GM12878 (cell line): ENCODE results near the gene FLAD1. TPM values are rescaled to one million over a fixed set of nuclear protein-coding genes. Genes with fewer than 3 reads are reported as not detected.

Experiments used
- ATAC-seq: fragments of 200-7000 bp; cut with Tn5 transposase; 3 replicates; pipeline ENCODE4 v1.9.1; 2020; ENCODE audit warnings: mild to moderate bottlenecking, moderate library complexity
- BruUV-seq: library from RNA; stranded (reverse); fragments of 400-500 nt; replicated peaks from 2 replicates; lab custom pipeline; 2021; lab: Mats Ljungman, UMichigan
- CTCF ChIA-PET: fragments of 300-600 bp; sonication (Branson Sonifier 250); formaldehyde crosslinking; extraction: SDS; loops from one replicate; lab custom pipeline; 2021; ENCODE audit warnings: inconsistent platforms; lab: Yijun Ruan, JAX
- POLR2A ChIA-PET: fragments of 350-600 bp; formaldehyde crosslinking; extraction: SDS; loops from one replicate; lab custom pipeline; 2021; ENCODE audit warnings: inconsistent platforms; lab: Charles Lee
- RAD21 ChIA-PET: fragments of 300-600 bp; sonication (Branson Sonifier 250); formaldehyde crosslinking; loops from one replicate; lab custom pipeline; 2023; ENCODE audit warnings: antibody characterized with exemption; ENCODE audit not compliant: unreplicated experiment; lab: Charles Lee
- SMC1A ChIA-PET: fragments of 300-600 bp; sonication (Branson Sonifier 250); formaldehyde crosslinking; loops from one replicate; lab custom pipeline; 2023; ENCODE audit not compliant: unreplicated experiment, uncharacterized antibody; lab: Charles Lee
- DNase-seq: peaks from one replicate; pipeline ENCODE4 v3.0.0-alpha.2; 2011; ENCODE audit warnings: low read depth, low spot score
- FAIRE-seq: peaks from 3 replicates; lab custom pipeline; 2011; peaks lifted over from hg19 to GRCh38; lab: Jason Lieb, UNC
- H2AFZ ChIP-seq: 2 replicates; pipeline ENCODE4 v1.6.0; 2011; ENCODE audit warnings: low read depth, low read length, control low read depth; ENCODE audit not compliant: control insufficient read depth
- H3K27ac ChIP-seq: 2 replicates; pipeline ENCODE4 v1.5.1; 2011; ENCODE audit warnings: control low read depth; ENCODE audit not compliant: control insufficient read depth, insufficient read depth
- H3K27me3 ChIP-seq, 2 experiments: replicated peaks in 1 of 2; 2 replicates each; pipeline versions ENCODE4 v1.6.0 to v1.6.1; 2011; ENCODE audit warnings: low read length in 1 of 2; ENCODE audit not compliant: control insufficient read depth in 2 of 2, insufficient read depth in 2 of 2
- H3K36me3 ChIP-seq, 2 experiments: 2 replicates each; pipeline ENCODE4 v1.5.1; 2011; ENCODE audit warnings: low read length in 1 of 2; ENCODE audit not compliant: control insufficient read depth in 2 of 2, insufficient read depth in 2 of 2
- H3K4me1 ChIP-seq: 2 replicates; pipeline ENCODE4 v1.6.1; 2011; ENCODE audit warnings: mild to moderate bottlenecking, low read length, moderate library complexity, mixed read lengths; ENCODE audit not compliant: control insufficient read depth, insufficient read depth
- H3K4me2 ChIP-seq: 2 replicates; pipeline ENCODE4 v1.6.0; 2011; ENCODE audit warnings: control low read depth; ENCODE audit not compliant: control insufficient read depth, insufficient read depth
- H3K4me3 ChIP-seq: fragments of 200-600 bp; sonication (generic); 2 replicates; pipeline ENCODE4 v1.5.1; 2016
- H3K79me2 ChIP-seq: 2 replicates; pipeline ENCODE4 v1.6.0; 2011; ENCODE audit warnings: low read length; ENCODE audit not compliant: control insufficient read depth, insufficient read depth
- H3K9ac ChIP-seq: 2 replicates; pipeline ENCODE4 v1.8.0; 2011; ENCODE audit warnings: low read length, control low read depth, mixed read lengths; ENCODE audit not compliant: control insufficient read depth, insufficient read depth
- H3K9me3 ChIP-seq: replicated peaks from 3 replicates; pipeline ENCODE4 v1.5.1; 2011; ENCODE audit warnings: mild to moderate bottlenecking, low read length; ENCODE audit not compliant: control insufficient read depth, insufficient read depth
- H4K20me1 ChIP-seq: 2 replicates; pipeline ENCODE4 v1.6.0; 2011; ENCODE audit not compliant: control insufficient read depth, insufficient read depth
- E4F1 ChIP-seq: fragments of 450-650 bp; IDR thresholded peaks from 2 replicates; pipeline ENCODE4 v1.6.1; 2018; ENCODE audit warnings: borderline replicate concordance, mild to moderate bottlenecking; ENCODE audit not compliant: partially characterized antibody
- EGR1 ChIP-seq, 2 experiments: IDR thresholded peaks; 1 replicate in 1 of 2; 2 replicates in 1 of 2; pipeline ENCODE4 v1.6.1; 2011 to 2012; ENCODE audit warnings: low read depth in 2 of 2, low read length in 2 of 2, borderline replicate concordance in 1 of 2, mild to moderate bottlenecking in 1 of 2, moderate library complexity in 1 of 2
- FOS ChIP-seq: IDR thresholded peaks from 3 replicates; pipeline ENCODE4 v1.6.1; 2011; ENCODE audit warnings: borderline replicate concordance; ENCODE audit not compliant: insufficient read length; ENCODE audit errors: extremely low read depth
- FOXM1 ChIP-seq: IDR thresholded peaks from 2 replicates; pipeline ENCODE4 v1.6.1; 2012; ENCODE audit warnings: low read depth, mild to moderate bottlenecking, inconsistent platforms, low read length, moderate library complexity
- HDGF ChIP-seq: fragments of 450-650 bp; IDR thresholded peaks from 2 replicates; pipeline ENCODE4 v1.6.1; 2016; ENCODE audit warnings: antibody characterized with exemption
- MLLT1 ChIP-seq: fragments of 450-650 bp; IDR thresholded peaks from 2 replicates; pipeline ENCODE4 v1.6.1; 2016; ENCODE audit warnings: mild to moderate bottlenecking
- MTA3 ChIP-seq: IDR thresholded peaks from 2 replicates; pipeline ENCODE4 v1.6.1; 2012; ENCODE audit warnings: low read length, inconsistent platforms, borderline replicate concordance
- POLR2A ChIP-seq: IDR thresholded peaks from 2 replicates; pipeline ENCODE4 v1.6.1; 2011; ENCODE audit warnings: low read depth, mild to moderate bottlenecking, low read length
- POU2F2 ChIP-seq: IDR thresholded peaks from 3 replicates; pipeline ENCODE4 v1.6.1; 2011; ENCODE audit warnings: low read depth, mild to moderate bottlenecking, low read length, borderline replicate concordance
- RFX5 ChIP-seq: IDR thresholded peaks from 2 replicates; pipeline ENCODE4 v1.6.1; 2011; ENCODE audit warnings: low read depth, low read length, improper control_type of control experiment
- SPI1 ChIP-seq: IDR thresholded peaks from 2 replicates; pipeline ENCODE4 v1.6.1; 2011; ENCODE audit warnings: low read depth, mild to moderate bottlenecking, low read length, moderate library complexity, borderline replicate concordance; ENCODE audit not compliant: insufficient read depth
- SRF ChIP-seq, 2 experiments: IDR thresholded peaks; 2 replicates each; pipeline ENCODE4 v1.6.1; 2011; ENCODE audit warnings: low read depth in 2 of 2, low read length in 2 of 2, mild to moderate bottlenecking in 1 of 2, moderate library complexity in 1 of 2
- YBX1 ChIP-seq: fragments of 450-650 bp; IDR thresholded peaks from 2 replicates; pipeline ENCODE4 v1.6.1; 2016; ENCODE audit warnings: antibody characterized with exemption
- WGBS: methylation state at CpG from one replicate; pipeline ENCODE4 v1.1.6; 2016; ENCODE audit warnings: low lambda C conversion rate; ENCODE audit not compliant: insufficient replicate concordance, insufficient coverage; ENCODE audit errors: missing lambda C conversion rate; 5-methylcytosine and 5-hydroxymethylcytosine counted together
- in situ Hi-C: fragments of 300-500 bp; cut with MboI; formaldehyde crosslinking; loops from 9 replicates; pipeline ENCODE4 v1.14.3; 2018; ENCODE audit warnings: mixed read lengths
- intact Hi-C: fragments of 100-400 bp; cut with micrococcal nuclease; formaldehyde crosslinking; loops from one replicate; pipeline ENCODE4 v1.14.2; 2022; ENCODE audit not compliant: unreplicated experiment
- polyA plus RNA-seq, 11 experiments: library from polyadenylated mRNA; depleted of rRNA in 4 of 11; unstranded in 6 of 11; stranded (reverse) in 5 of 11; fragments of >200 nt; fragmentation: Nextera tagmentation in 4 of 11; fragmentation: Illumina TruSeq in 1 of 11; extraction: Ambion mirVana in 4 of 11; extraction: Trizol in 1 of 11; gene quantifications; 1 replicate in 1 of 11; 2 replicates in 10 of 11; pipeline versions ENCODE4 v1.2.1 to v1.2.3, GENCODE V29; 2011 to 2016; ENCODE audit warnings: inconsistent platforms in 2 of 11, missing spikeins in 2 of 11, low read depth in 1 of 11
- total RNA-seq, 4 experiments: library from RNA; depleted of rRNA in 3 of 4; stranded (reverse); fragments of >200 nt in 3 of 4; fragmentation: Illumina TruSeq in 1 of 4; extraction: Trizol in 1 of 4; gene quantifications; 2 replicates each; pipeline versions ENCODE4 v1.2.1 to v1.2.3, GENCODE V29; 2013 to 2021
- TF ChIP-seq, protein P1 (sequence below): IDR thresholded peaks from 2 replicates; pipeline ENCODE4 v1.6.1; 2012; ENCODE audit warnings: low read depth, low read length, improper control_type of control experiment
- TF ChIP-seq, protein P2 (sequence below): IDR thresholded peaks from 2 replicates; pipeline ENCODE4 v1.6.1; 2012; ENCODE audit warnings: mild to moderate bottlenecking, low read depth, low read length

FLAD1 gene
- total and polyA plus RNA-seq, 10 of the 15 experiments (the other 5 are each of a cell fraction or from before 2014, with no cell fraction given) = 22.9 to 93.4 (median 56.6) TPM

DNA sequence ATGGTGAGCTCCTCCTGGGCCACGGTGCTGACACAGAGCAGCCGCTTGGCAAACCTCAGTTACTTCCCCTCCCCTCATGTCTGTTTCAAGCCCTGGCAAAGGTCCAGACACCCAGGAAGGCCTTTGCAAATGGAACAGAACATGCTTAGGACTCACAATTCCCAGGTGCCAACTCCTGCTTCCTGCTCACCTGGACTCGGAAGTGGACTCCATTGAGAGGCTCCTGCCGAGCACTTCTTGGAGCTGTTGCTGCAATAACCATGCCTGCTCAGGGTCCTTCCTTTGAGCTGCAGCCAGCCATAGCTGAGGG is 39.7 kb downstream of the FLAD1 start (continued):
- TF ChIP-seq MLLT1 = no peak

DNA sequence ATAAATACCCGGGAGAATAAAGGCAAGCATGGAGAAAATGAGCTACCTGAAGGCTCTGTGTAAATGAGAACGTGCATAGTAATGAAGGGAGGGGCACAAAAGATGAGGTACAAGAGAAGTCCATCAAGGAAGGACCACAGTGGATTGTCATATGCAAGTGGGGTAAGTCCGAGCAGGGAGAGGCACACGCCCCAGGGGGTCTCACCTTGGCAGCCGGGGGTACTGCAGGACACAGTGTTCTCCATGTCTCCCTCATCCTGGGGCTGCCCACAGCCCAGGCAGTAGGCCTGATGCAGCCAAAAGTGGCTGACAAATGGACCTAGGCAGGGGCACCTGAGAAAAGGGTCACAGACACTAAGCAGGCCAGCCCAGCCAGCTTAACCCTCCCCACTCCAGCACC is 40.5 kb downstream of the FLAD1 start:
- no peak for FAIRE-seq
- Histone ChIP-seq H2AFZ (no peak overlapping the region), H3K9ac (no peak overlapping the region), H3K4me1 (no peaks in the 10 kb centered on the region), H3K4me3 (no peak overlapping the region), H3K27ac (no peak overlapping the region), H3K9me3 (no peaks in the 10 kb centered on the region), H3K36me3 (no peaks in the 10 kb centered on the region), H3K4me2 (no peak overlapping the region), H4K20me1 (no peaks in the 10 kb centered on the region), H3K27me3 (no peaks in the 10 kb centered on the region; a peak in 1 of 4 replicates), H3K79me2 (no peaks in the 10 kb centered on the region)
- BruUV-seq = no TSS peak
- in situ Hi-C loops (no loop called here), intact Hi-C loops (no loop called here)
- ChIA-PET POLR2A (no interaction called here), SMC1A (no interaction called here), CTCF (interaction anchor here (1.2 to 2.8 kb wide), 3 partner anchors 26 to 170 kb away, joined by 3 to 9 read pairs (median 3); partner anchors contain the start of gene ADAM15), RAD21 (interaction anchor here (1.6 kb wide), 1 partner anchor 20 kb away, joined by 5 read pairs; no protein-coding TSS in a partner anchor)
- WGBS = 10% methylated on average over 5 of the region's 5 CpGs
- no peak for DNase-seq
- no peak; the same call in 2 of the 3 replicates for ATAC-seq
- TF ChIP-seq POU2F2 (no peak), EGR1 (IDR thresholded peaks at IDR 0.05; ENCODE audit: borderline replicate concordance in 1 of 2, low read depth in 2 of 2, low read length in 2 of 2) (no peak), SRF (IDR thresholded peaks at IDR 0.05; ENCODE audit: low read depth in 2 of 2, low read length in 2 of 2) (no peak), HDGF (no peak), E4F1 (no peak), FOXM1 (no peak), POLR2A (no peak), MTA3 (no peak), FOS (no peak), SPI1 (no peak), RFX5 (no peak), YBX1 (no peak)
- TF ChIP-seq, protein P1, sequence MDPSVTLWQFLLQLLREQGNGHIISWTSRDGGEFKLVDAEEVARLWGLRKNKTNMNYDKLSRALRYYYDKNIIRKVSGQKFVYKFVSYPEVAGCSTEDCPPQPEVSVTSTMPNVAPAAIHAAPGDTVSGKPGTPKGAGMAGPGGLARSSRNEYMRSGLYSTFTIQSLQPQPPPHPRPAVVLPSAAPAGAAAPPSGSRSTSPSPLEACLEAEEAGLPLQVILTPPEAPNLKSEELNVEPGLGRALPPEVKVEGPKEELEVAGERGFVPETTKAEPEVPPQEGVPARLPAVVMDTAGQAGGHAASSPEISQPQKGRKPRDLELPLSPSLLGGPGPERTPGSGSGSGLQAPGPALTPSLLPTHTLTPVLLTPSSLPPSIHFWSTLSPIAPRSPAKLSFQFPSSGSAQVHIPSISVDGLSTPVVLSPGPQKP = no peak
- TF ChIP-seq, protein P2, sequence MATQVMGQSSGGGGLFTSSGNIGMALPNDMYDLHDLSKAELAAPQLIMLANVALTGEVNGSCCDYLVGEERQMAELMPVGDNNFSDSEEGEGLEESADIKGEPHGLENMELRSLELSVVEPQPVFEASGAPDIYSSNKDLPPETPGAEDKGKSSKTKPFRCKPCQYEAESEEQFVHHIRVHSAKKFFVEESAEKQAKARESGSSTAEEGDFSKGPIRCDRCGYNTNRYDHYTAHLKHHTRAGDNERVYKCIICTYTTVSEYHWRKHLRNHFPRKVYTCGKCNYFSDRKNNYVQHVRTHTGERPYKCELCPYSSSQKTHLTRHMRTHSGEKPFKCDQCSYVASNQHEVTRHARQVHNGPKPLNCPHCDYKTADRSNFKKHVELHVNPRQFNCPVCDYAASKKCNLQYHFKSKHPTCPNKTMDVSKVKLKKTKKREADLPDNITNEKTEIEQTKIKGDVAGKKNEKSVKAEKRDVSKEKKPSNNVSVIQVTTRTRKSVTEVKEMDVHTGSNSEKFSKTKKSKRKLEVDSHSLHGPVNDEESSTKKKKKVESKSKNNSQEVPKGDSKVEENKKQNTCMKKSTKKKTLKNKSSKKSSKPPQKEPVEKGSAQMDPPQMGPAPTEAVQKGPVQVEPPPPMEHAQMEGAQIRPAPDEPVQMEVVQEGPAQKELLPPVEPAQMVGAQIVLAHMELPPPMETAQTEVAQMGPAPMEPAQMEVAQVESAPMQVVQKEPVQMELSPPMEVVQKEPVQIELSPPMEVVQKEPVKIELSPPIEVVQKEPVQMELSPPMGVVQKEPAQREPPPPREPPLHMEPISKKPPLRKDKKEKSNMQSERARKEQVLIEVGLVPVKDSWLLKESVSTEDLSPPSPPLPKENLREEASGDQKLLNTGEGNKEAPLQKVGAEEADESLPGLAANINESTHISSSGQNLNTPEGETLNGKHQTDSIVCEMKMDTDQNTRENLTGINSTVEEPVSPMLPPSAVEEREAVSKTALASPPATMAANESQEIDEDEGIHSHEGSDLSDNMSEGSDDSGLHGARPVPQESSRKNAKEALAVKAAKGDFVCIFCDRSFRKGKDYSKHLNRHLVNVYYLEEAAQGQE = no peak
